HG03108 (cell line): Measurements from ENCODE around the gene PRSS56.

Source experiments
- ATAC-seq: cut with Tn5 transposase; IDR thresholded peaks from one replicate; pipeline ENCODE4 v1.9.1; 2021; ENCODE audit warnings: moderate library complexity; ENCODE audit not compliant: unreplicated experiment

The PRSS56 gene

GRCh38 chr2:232540441-232541041, 20.4 kb downstream of the PRSS56 start:
- ATAC-seq, result no peak

GRCh38 chr2:232541195-232541960, 21.2 kb downstream of the PRSS56 start:
- no peak for ATAC-seq

DNA sequence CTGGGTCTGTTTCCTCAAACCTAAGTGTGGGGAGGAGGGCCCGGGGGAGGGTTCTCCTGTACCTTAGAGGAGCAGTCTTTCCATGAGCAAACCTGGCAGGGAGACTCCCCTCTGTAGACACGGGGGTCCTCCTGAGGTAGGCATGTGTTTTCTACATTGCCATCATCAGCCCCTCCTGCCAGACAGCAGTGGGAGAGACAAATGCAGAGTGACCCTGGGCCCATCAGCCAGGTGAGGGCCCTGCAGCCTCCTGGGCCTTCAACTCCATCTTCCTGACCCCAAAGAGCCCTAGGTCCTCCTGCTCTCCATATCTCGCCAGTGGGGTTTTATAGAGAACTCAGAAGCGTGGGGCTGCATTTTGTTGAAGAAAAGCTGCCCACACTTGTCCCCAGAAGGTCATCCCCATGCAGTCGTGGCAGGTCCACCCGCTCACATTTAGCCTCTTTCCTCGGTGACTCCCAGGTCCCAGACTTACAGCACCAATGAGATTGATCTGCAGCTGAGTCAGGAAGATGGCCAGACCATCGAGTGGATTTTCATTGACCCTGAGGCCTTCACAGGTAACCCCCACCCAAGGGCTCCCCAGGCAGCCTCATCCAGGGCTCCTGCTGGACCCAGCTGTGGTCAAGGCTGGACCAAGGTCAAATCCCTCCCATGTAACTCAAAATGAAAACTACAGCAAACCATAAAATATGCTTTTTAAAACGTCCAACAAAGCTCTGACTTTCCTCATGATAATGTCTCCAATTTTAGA, 21.9 kb downstream of the PRSS56 start:
- ATAC-seq, result no peak

DNA sequence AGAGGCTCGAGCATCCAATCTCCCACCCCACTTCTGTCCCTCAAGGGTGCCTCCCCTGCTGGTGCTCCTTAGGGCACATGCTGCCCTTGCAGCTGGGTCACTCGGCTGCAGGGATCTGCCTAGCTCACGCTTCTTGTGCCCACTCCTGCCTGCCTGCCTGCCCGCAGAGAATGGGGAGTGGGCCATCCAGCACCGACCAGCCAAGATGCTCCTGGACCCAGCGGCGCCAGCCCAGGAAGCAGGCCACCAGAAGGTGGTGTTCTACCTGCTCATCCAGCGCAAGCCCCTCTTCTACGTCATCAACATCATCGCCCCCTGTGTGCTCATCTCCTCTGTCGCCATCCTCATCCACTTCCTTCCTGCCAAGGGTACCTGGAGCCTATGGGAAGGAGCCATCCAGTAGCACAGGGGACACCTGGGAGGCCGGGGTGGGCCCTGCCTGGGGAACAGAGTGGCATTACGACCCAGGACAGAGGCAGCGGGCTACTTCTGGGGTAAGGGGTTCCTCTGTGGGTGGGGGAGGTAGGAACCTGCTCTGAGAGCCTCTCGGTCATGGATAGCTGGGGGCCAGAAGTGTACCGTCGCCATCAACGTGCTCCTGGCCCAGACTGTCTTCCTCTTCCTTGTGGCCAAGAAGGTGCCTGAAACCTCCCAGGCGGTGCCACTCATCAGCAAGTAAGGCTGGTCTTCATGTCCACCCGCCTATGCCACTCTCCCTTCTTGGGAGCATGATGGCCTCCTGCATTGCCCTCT, 22.7 kb downstream of the PRSS56 start:
- no peak for ATAC-seq

DNA sequence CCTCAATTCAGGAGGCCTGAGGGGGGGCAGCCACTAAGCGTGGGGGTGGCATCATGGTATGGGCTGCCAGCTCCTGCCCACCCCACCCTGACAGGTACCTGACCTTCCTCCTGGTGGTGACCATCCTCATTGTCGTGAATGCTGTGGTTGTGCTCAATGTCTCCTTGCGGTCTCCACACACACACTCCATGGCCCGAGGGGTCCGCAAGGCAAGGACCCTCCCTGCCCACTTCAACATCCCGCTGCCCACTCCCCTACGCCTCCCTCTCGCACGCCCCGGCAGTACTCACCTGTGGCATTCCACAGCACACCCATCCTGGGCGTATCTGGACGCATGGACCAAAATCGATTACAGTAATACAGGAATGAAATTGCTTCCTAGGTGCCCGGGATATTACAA, 23.3 kb downstream of the PRSS56 start:
- no peak for ATAC-seq

GRCh38 chr2:232543928-232544631, 23.9 kb downstream of the PRSS56 start:
- no peak for ATAC-seq

DNA sequence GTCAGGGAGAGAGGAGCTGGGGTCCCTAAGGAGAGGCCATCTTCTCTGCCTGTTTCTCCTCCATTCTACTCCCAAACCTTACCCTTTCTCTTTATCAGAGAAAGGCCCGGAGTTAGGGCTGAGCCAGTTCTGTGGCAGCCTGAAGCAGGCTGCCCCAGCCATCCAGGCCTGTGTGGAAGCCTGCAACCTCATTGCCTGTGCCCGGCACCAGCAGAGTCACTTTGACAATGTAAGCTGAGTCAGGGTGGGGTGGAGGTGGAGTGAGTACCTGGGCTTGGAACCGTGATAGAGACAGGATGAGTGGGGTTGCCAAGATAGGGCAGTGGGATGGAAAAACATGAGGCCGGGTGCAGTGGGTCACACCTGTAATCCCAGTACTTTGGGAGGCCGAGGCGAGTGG, 24.5 kb downstream of the PRSS56 start:
- ATAC-seq, result no peak

- ATAC-seq, result no peak
These were observed 25.6 kb downstream of the PRSS56 start for GRCh38 chr2:232545511-232546375.

GRCh38 chr2:232547991-232548390, 27.8 kb downstream of the PRSS56 start:
- no peak for ATAC-seq

- ATAC-seq, result no peak
These were observed 29.6 kb downstream of the PRSS56 start for GRCh38 chr2:232549655-232550353.

GRCh38 chr2:232550354-232551249, 30.4 kb downstream of the PRSS56 start, which contains the start of the genes EIF4E2 and TIGD1:
Gene EIF4E2, plus strand, starts transcription at chr2:232550689. Its CDS starts 36 bp downstream, at chr2:232550725.
Gene TIGD1, minus strand, starts transcription at chr2:232550557. Its CDS starts 675 bp downstream, at chr2:232549882.
- ATAC-seq, result peak; percentile 96

DNA sequence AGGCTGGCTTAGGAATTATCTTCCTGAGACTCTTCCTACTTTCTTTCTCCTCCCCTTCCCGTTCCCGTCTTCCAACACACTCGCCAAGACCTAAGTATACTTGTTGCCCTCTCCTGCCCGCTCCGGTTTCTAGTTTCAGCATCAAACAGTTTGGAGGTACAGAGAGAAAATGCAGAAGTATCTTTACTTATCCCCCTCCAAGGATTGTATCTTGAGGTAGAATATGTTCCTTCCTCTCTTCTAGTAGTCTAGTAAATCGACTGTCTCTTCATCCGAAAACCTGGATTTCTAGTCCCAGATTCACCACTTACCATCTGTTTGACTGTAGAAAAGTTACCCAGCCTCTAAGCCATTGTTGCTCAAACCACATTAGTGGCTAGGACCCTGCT, 31.1 kb downstream of the PRSS56 start:
- ATAC-seq, result no peak

GRCh38 chr2:232551776-232552175, 31.6 kb downstream of the PRSS56 start:
- no peak for ATAC-seq

DNA sequence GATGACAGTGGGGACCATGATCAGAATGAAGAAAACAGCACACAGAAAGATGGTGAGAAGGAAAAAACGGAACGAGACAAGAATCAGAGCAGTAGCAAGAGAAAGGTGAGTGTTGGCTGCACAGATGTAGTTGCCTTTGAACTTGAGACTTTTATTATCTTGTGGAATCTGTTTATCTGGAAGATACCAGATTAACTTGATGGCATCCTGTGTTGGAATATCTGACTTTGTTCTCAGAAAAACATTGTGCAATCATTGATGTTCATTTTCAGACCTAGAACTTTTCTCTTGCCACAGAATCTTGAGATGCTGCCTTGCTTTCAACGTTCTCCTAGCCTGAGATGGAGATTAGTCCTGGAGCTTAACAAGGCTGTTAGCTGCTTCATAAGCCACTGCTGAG, 36.2 kb downstream of the PRSS56 start:
- ATAC-seq, result no peak

- ATAC-seq, result no peak
These were observed 42.4 kb downstream of the PRSS56 start for GRCh38 chr2:232562515-232563151.

DNA sequence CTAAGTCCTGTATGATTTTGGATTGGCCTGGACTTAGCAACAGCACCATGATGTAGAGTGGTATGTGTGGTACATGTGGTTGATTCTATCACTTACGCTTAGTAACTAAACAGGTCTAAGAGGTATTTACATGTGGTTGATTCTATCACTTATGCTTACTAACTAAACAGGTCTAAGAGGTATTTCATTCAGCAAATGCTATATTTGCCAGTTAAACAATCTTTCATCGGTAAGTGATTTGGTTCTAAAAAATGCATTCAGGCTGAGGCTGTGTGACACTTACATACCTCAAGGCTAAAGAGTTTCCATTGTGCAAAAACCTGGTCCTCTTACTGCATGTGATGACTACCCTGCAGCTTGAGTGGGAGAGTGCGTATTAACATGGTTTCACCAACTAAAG, 43.4 kb downstream of the PRSS56 start:
- ATAC-seq, result no peak

DNA sequence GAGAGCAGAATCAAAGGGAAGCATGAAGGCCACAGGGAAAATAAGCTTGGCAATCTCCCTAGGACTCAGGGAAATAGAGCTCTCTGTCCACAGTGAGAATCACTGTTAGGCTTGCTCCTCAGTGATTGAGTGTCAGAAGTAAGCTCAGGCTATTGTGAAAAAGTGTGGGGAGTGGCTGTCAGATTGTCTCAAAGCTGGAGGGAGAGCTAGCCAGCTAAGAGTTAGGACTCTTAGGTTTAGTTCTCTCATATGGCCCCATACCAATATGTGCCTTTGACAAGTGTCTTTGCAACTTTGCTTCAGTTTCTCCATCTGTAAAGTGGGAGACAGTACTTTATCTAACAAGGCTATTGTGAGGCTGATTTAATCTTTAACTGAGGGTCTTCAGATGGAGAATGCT, 47.5 kb downstream of the PRSS56 start:
- ATAC-seq, result no peak
